Testis (tissue), 3 donors: ENCODE results near the gene PAK3. TPM values are rescaled to one million over a fixed set of nuclear protein-coding genes. Genes with fewer than 3 reads are reported as not detected.

ENCODE experiments used
- DNase-seq: peaks from one replicate; pipeline ENCODE4 v3.0.0-alpha.2; 2019
- H3K27ac ChIP-seq, 2 donors: fragments of 200-600 bp; sonication (generic); one replicate each; pipeline ENCODE4 v1.5.1; 2019
- H3K27me3 ChIP-seq: fragments of 200-600 bp; sonication (generic); one replicate; pipeline ENCODE4 v1.5.1; 2019
- H3K36me3 ChIP-seq: fragments of 200-600 bp; sonication (generic); one replicate; pipeline ENCODE4 v1.5.1; 2017; ENCODE audit warnings: low read depth; ENCODE audit errors: missing control alignments
- H3K4me1 ChIP-seq: fragments of 200-600 bp; sonication (generic); one replicate; pipeline ENCODE4 v1.5.1; 2019
- H3K4me3 ChIP-seq, 2 donors: fragments of 200-600 bp; sonication (generic); one replicate each; pipeline ENCODE4 v1.5.1; 2017 to 2019
- H3K9me3 ChIP-seq: fragments of 200-600 bp; sonication (generic); one replicate; pipeline ENCODE4 v1.5.1; 2017
- CTCF ChIP-seq, 3 experiments: fragments of 450-650 bp in 2 of 3; fragments of 200-600 bp in 1 of 3; sonication (generic) in 1 of 3; IDR thresholded peaks; one replicate each; pipeline ENCODE4 v1.5.1; 2016 to 2019; ENCODE audit warnings: antibody characterized with exemption in 3 of 3, mild to moderate bottlenecking in 2 of 3, moderate library complexity in 1 of 3
- POLR2A ChIP-seq: fragments of 450-650 bp; IDR thresholded peaks from one replicate; pipeline ENCODE4 v1.6.1; 2017; ENCODE audit warnings: antibody characterized with exemption, mild to moderate bottlenecking, moderate library complexity
- WGBS, 2 donors: methylation state at CpG; one replicate each; pipeline ENCODE4 v1.1.5; 2018; 5-methylcytosine and 5-hydroxymethylcytosine counted together
- intact Hi-C: fragments of 100-400 bp; cut with DNase I; formaldehyde crosslinking; loops from one replicate; pipeline ENCODE4 v1.15.1; 2023; ENCODE audit warnings: low total_unique reads
- polyA plus RNA-seq: library from polyadenylated mRNA; stranded (reverse); fragments of 350-450 nt; fragmentation: Illumina TruSeq; extraction: RNeasy Lipid Tissue Mini Kit (QIAGEN cat#74804); gene quantifications from one replicate; pipeline ENCODE4 v1.2.3, GENCODE V29; 2014; ENCODE audit warnings: low read depth, low replicate concordance; ENCODE audit not compliant: insufficient read depth
- total RNA-seq, 2 donors: library from RNA; depleted of rRNA; stranded (reverse); fragments of >200 nt; gene quantifications; one replicate each; pipeline ENCODE4 v1.2.3, GENCODE V29; 2016

Gene PAK3
- total and polyA plus RNA-seq, 3 donors from 2014 or later: 4.6 to 14.1 (median 10.7) TPM

- Histone ChIP-seq H3K27me3 (no peaks in the 10 kb centered on the region), H3K4me3 (no peak overlapping the region), H3K27ac (no peak overlapping the region), H3K9me3 (no peaks in the 10 kb centered on the region), H3K4me1 (no peaks in the 10 kb centered on the region), H3K36me3 (no peaks in the 10 kb centered on the region)
- no peak for DNase-seq
- intact Hi-C loops: no loop called here
- TF ChIP-seq POLR2A: no peak
- WGBS, 2 donors: 83 to 84% methylated on average over 1 to 2 of the region's 2 CpGs
Measured at GRCh38 chrX:111124418-111124817, 28.4 kb downstream of the PAK3 start.

- Histone ChIP-seq H3K27me3 (no peaks in the 10 kb centered on the region), H3K4me3 (no peak overlapping the region), H3K4me1 (no peaks in the 10 kb centered on the region), H3K36me3 (no peaks in the 10 kb centered on the region), H3K27ac (no peak overlapping the region), H3K9me3 (no peaks in the 10 kb centered on the region)
- no peak for TF ChIP-seq CTCF (IDR thresholded peaks at IDR 0.05)
- intact Hi-C loops: no loop called here
- DNase-seq: no peak
Measured at GRCh38 chrX:111127038-111127437, 31.0 kb downstream of the PAK3 start.

GRCh38 chrX:111129921-111130320 is 33.9 kb downstream of the PAK3 start:
- Histone ChIP-seq H3K9me3 (no peaks in the 10 kb centered on the region), H3K27ac (no peak overlapping the region), H3K36me3 (no peaks in the 10 kb centered on the region), H3K27me3 (no peaks in the 10 kb centered on the region), H3K4me1 (no peaks in the 10 kb centered on the region), H3K4me3 (no peak overlapping the region)
- whole genome bisulfite sequencing, 2 donors: 100% methylated on average over 1 of the region's 1 CpG
- DNase-seq: no peak
- intact Hi-C loops: no loop called here
- TF ChIP-seq CTCF (IDR thresholded peaks at IDR 0.05) (no peak), POLR2A (no peak)

- Histone ChIP-seq H3K9me3 (no peaks in the 10 kb centered on the region), H3K4me1 (no peaks in the 10 kb centered on the region), H3K4me3 (no peak overlapping the region), H3K36me3 (no peaks in the 10 kb centered on the region), H3K27me3 (no peaks in the 10 kb centered on the region), H3K27ac (no peak overlapping the region)
- DNase-seq: no peak
- intact Hi-C loops: no loop called here
- TF ChIP-seq POLR2A (no peak), CTCF (IDR thresholded peaks at IDR 0.05) (no peak)
Measured at GRCh38 chrX:111131572-111131971, 35.6 kb downstream of the PAK3 start.

GRCh38 chrX:111133389-111133788 is 37.4 kb downstream of the PAK3 start:
- intact Hi-C loops: no loop called here
- Histone ChIP-seq H3K4me3 (no peak overlapping the region), H3K36me3 (no peaks in the 10 kb centered on the region), H3K9me3 (no peaks in the 10 kb centered on the region), H3K4me1 (no peaks in the 10 kb centered on the region), H3K27me3 (no peaks in the 10 kb centered on the region), H3K27ac (no peak overlapping the region)
- no peak for DNase-seq
- no peak for TF ChIP-seq POLR2A
- TF ChIP-seq CTCF (IDR thresholded peaks at IDR 0.05): no peak
